ENCODE results near the gene PLSCR4.

DNA sequence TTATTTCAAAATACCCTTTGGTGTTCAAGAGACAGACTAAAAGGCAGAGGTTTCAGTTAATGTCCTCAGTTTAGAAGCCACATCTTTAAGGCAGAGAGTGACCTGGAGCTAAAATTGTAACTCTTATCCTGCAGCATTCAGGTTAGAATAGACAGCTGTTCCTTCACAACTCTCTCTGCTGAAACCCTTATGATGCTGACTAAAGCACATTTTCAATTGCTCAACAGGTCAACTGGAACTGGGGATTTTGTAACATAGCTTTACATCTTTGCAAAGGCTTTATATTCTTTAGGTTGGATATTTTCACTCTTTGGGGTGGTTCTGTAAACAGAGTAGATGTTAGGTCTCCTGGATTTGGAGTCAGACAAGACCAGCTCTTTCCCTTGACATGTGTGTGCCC lies 20.3 kb upstream of the PLSCR4 start:
- TF ChIP-seq POLR2A (IDR thresholded peaks at IDR 0.05), result no peak
- TF ChIP-seq, protein P1, sequence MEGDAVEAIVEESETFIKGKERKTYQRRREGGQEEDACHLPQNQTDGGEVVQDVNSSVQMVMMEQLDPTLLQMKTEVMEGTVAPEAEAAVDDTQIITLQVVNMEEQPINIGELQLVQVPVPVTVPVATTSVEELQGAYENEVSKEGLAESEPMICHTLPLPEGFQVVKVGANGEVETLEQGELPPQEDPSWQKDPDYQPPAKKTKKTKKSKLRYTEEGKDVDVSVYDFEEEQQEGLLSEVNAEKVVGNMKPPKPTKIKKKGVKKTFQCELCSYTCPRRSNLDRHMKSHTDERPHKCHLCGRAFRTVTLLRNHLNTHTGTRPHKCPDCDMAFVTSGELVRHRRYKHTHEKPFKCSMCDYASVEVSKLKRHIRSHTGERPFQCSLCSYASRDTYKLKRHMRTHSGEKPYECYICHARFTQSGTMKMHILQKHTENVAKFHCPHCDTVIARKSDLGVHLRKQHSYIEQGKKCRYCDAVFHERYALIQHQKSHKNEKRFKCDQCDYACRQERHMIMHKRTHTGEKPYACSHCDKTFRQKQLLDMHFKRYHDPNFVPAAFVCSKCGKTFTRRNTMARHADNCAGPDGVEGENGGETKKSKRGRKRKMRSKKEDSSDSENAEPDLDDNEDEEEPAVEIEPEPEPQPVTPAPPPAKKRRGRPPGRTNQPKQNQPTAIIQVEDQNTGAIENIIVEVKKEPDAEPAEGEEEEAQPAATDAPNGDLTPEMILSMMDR (IDR thresholded peaks at IDR 0.05), result no peak
- TF ChIP-seq POLR2AphosphoS5 (IDR thresholded peaks at IDR 0.05), result no peak

Measured in transverse colon (tissue), 4 donors.